ENCODE data around the gene RPL35. TPM values are rescaled to one million over a fixed set of nuclear protein-coding genes. Genes with fewer than 3 reads are reported as not detected.

The RPL35 gene
- total RNA-seq, 1 donor from 2014 or later = 706 TPM

DNA sequence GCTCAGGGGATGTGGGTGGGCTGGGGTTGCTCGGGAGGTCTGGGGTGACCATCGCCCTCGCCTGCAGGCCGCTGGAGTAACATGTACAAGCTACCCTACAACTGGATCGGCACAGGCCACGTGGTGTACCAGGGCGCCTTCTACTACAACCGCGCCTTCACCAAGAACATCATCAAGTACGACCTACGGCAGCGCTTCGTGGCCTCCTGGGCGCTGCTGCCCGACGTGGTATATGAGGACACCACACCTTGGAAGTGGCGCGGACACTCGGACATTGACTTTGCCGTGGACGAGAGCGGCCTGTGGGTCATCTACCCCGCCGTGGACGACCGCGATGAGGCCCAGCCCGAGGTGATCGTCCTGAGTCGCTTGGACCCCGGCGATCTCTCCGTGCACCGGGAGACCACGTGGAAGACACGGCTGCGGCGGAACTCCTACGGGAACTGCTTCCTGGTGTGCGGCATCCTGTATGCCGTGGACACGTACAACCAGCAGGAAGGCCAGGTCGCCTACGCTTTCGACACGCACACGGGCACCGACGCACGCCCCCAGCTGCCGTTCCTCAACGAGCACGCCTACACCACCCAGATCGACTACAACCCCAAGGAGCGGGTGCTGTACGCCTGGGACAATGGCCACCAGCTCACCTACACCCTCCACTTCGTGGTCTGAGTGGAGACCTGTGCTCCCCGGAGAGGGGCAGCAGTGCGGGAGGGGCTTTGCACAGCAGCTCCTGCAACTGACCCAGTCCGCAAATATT lies 51.8 kb downstream of the RPL35 start:
- peak overlapping the region; percentile 98 for H3K27ac Mint-ChIP-seq (ENCODE audit: unreplicated experiment)
- H3K4me3 Mint-ChIP-seq (ENCODE audit: unreplicated experiment) = no peak overlapping the region
- H3K4me1 Mint-ChIP-seq (ENCODE audit: low read depth) = peaks cover 50% of the 10 kb centered on the region
- H3K9me3 Mint-ChIP-seq (ENCODE audit: low read depth) = no peaks in the 10 kb centered on the region
- no peak for DNase-seq (ENCODE audit: low spot score)
- TF ChIP-seq, protein P1, sequence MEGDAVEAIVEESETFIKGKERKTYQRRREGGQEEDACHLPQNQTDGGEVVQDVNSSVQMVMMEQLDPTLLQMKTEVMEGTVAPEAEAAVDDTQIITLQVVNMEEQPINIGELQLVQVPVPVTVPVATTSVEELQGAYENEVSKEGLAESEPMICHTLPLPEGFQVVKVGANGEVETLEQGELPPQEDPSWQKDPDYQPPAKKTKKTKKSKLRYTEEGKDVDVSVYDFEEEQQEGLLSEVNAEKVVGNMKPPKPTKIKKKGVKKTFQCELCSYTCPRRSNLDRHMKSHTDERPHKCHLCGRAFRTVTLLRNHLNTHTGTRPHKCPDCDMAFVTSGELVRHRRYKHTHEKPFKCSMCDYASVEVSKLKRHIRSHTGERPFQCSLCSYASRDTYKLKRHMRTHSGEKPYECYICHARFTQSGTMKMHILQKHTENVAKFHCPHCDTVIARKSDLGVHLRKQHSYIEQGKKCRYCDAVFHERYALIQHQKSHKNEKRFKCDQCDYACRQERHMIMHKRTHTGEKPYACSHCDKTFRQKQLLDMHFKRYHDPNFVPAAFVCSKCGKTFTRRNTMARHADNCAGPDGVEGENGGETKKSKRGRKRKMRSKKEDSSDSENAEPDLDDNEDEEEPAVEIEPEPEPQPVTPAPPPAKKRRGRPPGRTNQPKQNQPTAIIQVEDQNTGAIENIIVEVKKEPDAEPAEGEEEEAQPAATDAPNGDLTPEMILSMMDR (IDR thresholded peaks at IDR 0.05) = no peak
- H3K27me3 Mint-ChIP-seq (ENCODE audit: low read depth) = no peaks in the 10 kb centered on the region
- H3K36me3 Mint-ChIP-seq (ENCODE audit: low read depth) = peaks cover 9% of the 10 kb centered on the region

DNA sequence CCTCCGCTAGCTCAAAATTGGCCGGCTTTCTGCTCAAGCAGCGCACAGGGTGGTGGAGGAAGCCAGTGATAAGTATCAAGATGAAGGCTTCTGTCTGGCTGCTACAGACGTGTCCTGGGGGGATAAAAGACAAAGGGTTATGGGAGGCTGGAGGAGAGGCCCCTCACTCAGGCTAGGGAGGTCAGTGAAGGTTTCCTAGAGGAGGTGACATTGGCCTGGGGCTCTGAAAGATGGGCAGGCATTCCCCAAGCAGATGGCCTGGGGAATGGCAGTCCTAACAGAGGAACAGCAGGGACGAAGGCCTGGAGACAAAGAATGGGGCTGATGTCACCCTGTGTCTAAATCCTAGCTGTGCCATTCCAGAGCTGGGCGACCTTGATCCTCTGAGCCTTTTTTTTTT lies 52.5 kb downstream of the RPL35 start:
- Mint-ChIP-seq H3K27ac (ENCODE audit: unreplicated experiment) (no peak overlapping the region), H3K9me3 (ENCODE audit: low read depth) (no peaks in the 10 kb centered on the region), H3K4me1 (ENCODE audit: low read depth) (peaks cover 49% of the 10 kb centered on the region), H3K36me3 (ENCODE audit: low read depth) (peaks cover 11% of the 10 kb centered on the region), H3K27me3 (ENCODE audit: low read depth) (no peaks in the 10 kb centered on the region), H3K4me3 (ENCODE audit: unreplicated experiment) (no peak overlapping the region)
- DNase-seq (ENCODE audit: low spot score) = no peak
- TF ChIP-seq, protein P1 (IDR thresholded peaks at IDR 0.05) = no peak

DNA sequence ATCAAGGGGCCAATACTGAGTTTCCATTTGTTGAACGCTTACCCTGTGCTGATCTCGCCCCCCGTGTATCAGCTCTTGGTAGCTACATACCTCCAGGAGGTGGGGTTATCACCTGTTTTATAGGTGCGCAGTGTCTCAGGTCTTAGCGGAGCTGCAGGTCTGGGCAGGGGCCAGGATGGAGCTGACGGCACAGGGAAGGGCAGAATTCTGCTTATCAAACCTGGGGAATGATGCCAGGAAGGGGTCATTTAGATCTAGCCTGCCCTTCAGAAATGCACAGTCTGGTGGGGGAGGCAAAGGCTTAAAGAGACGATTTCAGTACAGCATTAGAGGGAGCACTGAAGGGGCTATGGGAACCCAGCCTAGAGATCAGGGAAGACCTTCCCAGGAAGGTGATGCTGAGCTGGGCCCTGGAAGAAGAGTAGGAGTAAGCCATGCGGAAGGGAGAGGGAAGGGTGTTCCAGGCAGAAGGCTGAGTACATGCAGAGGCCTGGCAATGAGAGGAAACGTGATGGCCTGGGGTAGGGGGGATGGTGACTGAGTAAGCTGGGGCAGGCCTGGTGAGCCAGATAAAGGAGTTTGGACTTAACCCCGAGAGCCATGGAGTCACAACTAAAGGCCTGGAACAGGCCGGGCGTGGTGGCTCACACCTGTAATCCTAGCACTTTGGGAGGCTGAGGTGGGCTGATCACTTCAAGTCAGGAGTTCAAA lies 53.4 kb downstream of the RPL35 start:
- Mint-ChIP-seq H3K27me3 (ENCODE audit: low read depth) (no peaks in the 10 kb centered on the region), H3K9me3 (ENCODE audit: low read depth) (no peaks in the 10 kb centered on the region), H3K36me3 (ENCODE audit: low read depth) (peaks cover 11% of the 10 kb centered on the region), H3K4me3 (ENCODE audit: unreplicated experiment) (no peak overlapping the region), H3K27ac (ENCODE audit: unreplicated experiment) (peak overlapping the region; percentile 60), H3K4me1 (ENCODE audit: low read depth) (peaks cover 40% of the 10 kb centered on the region)
- DNase-seq (ENCODE audit: low spot score) = no peak
- TF ChIP-seq, protein P1 (IDR thresholded peaks at IDR 0.05) = no peak

Other genes starting within 250 kb of the RPL35 start
- gene NR6A1, start 90.6 kb downstream of the RPL35 start, total RNA-seq = 0.39 to 0.77 TPM (median 0.56 TPM) in 3 replicates
- gene OLFML2A, start 84.8 kb downstream of the RPL35 start, total RNA-seq = 112 to 475 TPM (median 469 TPM) in 3 replicates
- not detected in 3 replicates for gene WDR38, start 8.5 kb downstream of the RPL35 start, total RNA-seq
- 30.1 to 36.0 TPM (median 35.1 TPM) in 3 replicates for gene ARPC5L, start 173 bp upstream of the RPL35 start, total RNA-seq
- gene GOLGA1, start 79.1 kb upstream of the RPL35 start, total RNA-seq = 22.3 to 25.0 TPM (median 24.0 TPM) in 3 replicates